HG03025 (cell line): Measurements from ENCODE around the gene SCAF1.
"Not testable (repeated sequence)": the region's sequence is repeated elsewhere in the genome, so short reads cannot be mapped to it uniquely, and the experiment has no call there.

Source experiments
- ATAC-seq: cut with Tn5 transposase; IDR thresholded peaks from one replicate; pipeline ENCODE4 v1.9.1; 2021; ENCODE audit warnings: mild to moderate bottlenecking, moderate library complexity; ENCODE audit not compliant: unreplicated experiment, low FRiP score

Gene SCAF1

DNA sequence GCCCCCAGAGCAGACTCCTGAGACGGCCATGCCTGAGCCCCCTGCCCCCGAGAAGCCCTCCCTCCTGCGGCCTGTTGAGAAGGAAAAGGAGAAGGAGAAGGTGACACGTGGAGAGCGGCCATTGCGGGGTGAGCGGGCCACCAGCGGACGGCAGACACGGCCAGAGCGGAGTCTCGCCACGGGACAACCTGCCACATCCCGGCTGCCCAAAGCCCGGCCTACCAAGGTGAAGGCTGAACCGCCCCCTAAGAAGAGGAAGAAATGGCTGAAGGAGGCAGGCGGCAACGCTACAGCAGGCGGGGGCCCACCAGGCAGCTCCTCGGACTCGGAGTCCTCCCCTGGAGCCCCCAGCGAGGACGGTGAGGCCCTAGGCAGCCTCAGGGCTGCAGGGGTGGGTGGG, 26.1 kb upstream of the SCAF1 start:
- ATAC-seq = no peak

DNA sequence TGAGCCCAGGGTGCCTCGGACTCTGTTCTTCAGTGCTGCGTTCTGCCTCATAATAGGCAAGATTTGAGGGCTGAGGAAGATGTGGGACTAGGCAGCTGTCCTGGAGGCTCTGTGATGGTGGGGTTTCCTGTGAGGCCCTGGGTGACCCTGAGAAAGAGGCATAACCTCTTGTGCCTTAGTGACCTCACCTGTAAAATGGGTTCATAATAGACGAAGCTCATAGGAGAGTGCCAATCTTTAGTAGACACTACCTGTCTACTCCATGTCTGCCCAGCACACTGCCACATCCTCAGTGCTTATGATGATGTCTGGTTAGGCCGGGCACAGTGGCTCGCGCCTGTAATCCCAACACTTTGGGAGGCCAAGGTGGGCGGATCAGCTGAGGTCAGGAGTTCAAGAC, 25.5 kb upstream of the SCAF1 start:
- ATAC-seq = no peak

DNA sequence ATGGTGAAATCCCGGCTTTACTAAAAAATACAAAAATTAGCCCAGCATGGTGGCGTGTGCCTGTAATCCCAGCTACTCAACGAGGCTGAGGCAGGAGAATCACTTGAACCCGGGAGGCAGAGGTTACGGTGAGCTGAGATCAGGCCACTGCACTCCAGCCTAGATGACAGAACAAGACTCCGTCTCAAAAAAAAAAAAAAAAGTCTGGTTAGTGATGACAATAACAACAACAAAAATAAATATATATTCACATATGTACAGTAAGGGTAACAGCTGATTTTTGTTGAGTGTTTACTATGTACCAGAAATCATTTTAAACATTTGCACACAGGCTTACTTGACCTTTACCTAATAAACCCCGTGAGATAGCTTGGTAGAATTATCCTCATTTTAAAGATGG, 25.1 kb upstream of the SCAF1 start:
- no peak for ATAC-seq

DNA sequence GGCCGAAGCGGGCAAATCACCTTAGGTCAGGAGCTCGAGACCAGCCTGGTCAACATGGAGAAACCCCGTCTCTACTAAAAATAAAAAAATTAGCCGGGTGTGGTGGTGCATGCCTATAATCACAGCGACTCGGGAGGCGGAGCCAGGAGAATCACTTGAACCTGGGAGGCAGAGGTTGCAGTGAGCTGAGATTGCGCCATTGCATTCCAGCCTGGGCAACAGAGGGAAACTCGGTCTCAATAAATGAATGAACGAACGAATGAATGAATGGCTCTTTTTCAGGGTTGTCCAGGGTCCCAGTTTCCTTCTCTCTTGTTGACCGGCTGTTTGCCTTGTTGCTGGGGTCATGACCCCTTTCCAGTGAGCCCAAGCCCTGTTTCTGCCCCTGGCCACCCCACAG, 24.1 kb upstream of the SCAF1 start:
- not testable (repeated sequence) for ATAC-seq

DNA sequence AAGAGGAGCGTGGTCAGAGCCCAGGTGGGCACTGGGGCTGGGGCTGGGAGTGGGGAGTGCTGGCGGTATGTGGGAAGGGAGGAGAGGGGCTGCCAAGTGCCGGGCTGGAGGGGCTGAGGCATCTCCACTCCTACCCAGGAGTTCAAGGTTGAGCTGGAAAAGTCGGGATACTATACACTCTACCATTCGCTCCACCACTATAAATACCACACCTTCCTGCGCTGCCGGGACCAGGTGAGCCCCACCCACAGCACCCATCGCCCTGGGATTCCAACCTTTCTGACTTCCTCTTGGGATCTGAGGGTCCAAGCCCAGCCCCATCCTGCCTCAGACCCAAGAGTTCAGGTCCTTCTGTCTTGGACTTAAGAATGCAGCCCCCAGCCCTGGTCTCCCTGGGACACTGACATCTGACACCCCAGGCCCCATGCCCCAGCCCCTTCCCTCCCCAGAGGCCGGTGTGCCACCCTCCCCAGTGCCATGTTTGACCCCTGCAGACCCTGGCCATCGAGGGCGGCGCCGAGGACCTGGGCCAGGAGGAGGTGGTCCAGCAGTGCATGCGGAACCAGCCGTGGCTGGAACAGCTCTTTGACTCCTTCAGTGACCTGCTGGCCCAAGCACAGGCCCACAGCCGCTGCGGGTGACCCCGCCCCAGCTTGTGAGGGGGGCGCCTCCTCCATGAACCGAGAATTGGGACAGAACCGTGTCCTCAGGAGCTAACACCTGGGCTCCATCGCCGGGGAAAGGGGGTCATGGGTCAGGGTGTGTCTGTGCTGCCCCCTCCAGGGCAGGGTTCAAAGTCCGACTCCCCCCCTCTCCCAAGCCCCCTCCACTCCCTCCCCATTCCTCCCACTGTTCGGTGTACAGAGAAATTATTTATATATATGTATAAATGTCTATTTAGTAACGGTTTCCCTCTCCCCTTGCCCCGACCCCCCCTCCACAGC, 16.8 kb upstream of the SCAF1 start:
- no peak for ATAC-seq

DNA sequence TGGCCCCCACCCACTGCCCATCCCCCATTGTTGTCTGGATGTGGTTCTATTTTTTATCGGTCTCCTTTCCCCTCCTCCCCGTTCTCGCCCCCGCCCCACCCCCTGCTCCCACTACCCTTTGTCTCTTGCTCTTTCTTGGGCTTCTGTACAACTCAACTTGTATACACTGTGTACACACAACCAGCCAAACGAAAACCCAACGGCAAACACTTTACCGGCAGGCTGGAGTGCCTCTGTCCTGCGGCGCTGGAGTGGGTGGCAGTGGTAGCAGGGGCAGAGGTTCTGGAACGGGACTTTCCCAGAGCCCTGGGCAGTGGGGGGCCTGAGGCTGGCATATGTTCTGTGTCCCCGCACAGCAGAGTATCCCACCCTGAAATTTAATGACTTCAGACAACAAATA, 15.8 kb upstream of the SCAF1 start:
- no peak for ATAC-seq

DNA sequence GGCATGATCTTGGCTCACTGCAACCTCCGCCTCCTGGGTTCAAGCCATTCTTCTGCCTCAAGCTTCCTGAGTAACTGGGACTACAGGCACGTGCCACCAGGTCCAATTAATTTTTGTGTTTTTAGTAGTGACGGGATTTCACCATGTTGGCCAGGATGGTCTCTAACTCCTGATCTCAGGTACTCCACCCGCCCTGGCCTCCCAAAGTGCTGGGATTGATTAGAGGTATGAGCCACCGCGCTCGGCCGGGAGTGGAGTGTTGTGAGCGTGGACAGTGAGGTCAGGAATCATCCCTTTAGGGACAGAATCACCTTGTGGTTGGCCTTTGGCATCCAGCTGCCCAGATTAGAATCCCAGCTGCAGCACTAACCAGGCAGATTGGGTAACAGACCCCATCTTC, 12.3 kb upstream of the SCAF1 start:
- no peak for ATAC-seq

DNA sequence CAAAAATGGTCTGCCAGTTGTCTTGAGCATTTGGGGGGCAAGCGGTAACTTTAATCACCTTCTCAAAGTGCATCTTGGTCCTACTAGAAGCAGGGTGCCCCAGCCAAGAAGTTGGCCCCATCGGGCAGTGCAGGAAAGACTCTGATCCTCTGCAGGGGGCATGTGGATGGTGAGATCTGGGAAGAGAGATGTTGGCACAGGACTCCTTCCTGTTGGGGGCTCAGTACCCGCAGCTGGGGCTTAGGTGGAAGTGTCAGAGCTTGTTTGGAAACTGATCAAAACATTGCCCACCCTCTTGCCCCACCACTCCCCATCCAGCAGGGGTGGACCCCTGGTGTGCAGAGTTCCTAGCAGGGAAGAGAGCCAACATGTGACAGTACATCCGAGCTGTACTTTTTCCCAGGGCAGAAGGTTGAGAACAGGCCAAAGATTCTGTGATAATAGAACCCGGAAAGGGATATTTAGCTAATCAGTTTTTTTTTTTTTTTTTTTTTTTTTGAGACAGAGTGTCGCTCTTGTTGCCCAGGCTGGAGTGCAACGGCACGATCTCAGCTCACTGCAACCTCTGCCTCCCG, 10.9 kb upstream of the SCAF1 start:
- ATAC-seq = no peak

DNA sequence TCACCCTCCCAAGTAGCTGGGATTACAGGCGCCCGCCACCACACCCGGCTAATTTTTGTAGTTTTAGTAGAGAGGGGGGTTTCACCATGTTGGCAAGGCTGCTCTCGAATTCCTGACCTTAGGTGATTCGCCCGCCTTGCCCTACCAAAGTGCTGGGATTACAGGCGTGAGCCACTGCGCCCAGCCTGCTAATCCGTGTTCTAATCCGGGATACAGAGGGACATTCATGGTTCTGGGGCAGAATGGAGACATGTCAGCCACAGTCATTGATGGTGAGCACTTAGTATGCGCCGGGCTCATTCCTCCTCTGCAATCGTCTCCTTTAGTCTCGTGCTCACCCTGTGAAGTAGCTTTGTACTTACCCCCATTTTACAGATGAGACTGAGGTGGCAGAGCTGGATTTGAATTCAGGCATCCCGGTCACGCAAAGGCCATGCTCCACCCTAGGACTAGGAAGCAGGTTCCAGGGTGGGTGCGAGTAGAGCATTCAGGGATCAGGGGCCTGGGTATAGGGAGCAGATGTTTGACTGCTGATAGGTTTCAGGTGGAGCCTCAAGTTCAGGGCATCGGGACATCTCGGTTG, 10.3 kb upstream of the SCAF1 start:
- ATAC-seq = no peak

DNA sequence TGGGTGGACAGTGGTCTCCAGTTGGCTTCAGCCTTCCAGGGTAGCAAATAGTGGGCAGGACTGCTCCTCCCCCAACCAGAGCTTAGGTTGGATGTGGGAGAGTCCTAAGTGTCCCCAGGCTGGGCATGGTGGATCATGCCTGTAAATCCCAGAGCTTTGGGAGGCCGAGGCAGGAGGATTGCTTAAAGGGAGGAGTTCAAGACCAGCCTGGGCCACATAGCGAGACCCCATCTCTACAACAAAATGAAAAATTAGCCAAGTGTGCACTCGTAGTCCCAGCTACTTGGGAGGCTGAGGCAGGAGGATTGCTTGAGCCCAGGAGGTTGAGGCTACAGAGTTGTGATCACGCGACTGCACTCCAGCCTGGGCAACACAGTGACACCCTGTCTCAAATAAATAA, 9.4 kb upstream of the SCAF1 start:
- no peak for ATAC-seq

DNA sequence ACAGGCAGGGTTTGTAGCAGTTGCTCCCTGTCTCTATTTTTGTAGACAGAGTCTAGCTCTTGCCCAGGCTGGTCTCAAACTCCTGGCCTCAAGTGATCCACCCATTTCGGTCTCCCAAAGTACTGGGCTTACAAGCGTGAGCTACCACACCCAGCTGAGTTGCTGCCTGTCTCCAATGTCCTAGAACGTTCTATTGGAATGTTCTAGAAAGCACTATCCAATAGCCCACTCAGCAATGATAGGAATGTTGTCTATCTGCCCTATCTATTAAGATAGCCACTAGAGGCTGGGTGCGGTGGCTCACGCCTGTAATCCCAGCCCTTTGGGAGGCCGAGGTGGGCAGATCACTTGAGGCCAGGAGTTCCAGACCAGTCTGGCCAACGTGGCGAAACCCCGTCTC, 8.7 kb upstream of the SCAF1 start:
- not testable (repeated sequence) for ATAC-seq

DNA sequence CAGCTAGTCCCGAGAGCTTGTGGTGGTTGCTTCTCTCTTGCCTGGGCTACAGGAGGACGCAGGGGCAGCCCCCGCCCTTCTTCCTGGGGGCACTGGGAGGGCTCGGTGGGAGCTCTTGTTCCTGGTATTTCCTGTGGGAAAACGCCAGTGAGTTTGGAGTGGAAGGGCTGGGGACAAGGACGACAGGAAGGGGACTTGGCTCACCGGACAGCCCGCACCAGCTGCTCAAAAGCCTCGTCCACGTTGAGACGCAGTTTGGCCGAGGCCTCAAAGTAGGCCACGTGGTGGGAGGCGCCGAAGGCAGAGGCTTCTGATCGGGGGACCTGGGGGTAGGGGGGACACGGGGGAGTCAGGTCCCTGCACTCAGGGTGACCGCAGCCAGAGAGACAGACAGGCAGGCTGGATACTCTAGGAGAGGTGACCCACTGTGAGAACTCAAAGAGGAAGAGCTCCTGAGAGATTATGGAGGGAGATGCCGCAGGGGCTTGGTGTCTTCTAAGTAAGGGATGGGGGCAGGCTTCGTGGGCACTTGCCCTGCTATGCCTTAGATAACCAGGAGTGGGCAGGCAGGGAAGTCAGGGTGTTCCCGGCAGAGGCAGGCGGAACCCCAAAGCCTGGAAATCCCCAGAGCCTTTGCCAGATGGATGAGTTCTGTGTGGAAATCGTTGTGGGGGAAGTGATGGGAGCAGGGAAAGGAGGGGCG, 6.3 kb upstream of the SCAF1 start:
- no peak for ATAC-seq

DNA sequence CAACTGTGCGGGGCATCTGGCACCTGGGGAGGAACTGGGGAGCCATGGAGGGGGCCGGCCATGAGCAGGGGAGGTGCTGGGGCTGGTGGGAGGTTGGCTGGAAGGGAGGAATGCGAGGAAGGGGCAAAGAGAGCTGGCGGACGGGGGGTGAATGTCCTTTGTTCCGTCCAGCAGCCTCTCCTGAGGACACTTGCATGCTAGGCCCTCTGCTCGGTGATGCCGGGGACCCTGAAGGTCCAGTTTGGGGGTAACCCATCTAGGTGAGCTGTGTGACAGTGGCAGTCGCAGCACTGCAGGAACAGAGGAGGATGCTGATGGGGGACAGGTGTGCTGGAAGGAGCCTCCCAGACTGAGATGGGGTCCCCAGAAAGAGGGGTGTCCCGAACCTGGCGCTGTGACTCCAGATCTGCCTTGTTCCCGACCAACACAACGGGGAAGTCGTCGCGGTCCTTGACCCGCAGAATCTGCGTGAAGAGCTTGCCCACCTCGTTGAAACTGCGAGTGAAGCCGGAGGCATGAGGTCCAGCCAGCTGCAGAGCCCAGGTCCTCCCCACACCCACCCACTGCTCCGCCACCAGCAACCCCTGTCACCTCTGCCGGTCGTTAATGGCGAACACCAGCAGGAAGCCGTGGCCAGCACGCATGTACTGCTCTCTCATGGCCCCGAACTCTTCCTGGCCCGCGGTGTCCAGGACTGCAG, 5.6 kb upstream of the SCAF1 start:
- ATAC-seq = no peak

DNA sequence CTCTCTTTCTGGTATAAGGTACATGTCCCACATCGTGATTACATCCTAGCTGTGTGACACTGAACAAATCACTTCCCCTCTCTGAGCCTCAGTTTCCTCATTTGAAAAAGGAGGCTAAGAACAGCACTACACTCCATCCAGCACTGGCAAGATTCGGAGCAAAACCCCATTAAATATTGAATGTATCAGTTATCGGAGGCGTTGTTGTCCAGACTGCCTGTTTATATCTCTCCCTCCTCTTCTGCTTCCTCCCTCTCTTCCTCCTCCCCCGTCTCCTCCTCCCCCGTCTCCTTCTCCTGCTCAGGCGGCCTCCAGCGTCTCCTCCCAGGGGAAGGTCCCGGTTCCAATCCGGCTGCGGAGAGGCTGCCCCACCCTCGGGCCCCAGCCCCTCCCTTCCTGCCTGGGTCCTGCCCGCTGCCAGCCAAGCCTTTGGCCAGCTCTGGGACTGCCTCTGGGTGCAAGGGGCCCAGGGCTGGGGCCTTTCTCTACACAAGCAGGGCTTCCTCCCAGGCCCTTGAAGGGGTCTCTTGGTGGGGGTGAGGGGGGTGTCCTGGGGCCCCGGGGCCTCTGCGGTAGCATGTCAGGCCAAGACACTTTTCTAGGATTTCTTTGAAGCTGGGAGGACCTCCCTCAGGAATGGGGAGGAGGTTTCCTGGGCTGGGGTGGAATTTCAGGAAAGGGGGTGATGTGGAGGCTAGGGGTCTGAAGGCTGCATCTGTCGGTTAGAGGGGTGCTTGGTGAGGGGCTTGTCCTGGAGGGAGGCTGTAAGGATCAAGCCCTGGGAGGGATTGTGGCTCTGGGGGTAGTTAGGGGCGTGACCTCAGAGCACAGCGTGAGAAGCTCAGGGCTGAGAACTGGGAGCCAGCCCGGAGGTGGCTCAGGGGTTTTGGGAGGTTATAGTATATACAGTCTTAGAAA, 3.9 kb upstream of the SCAF1 start:
- no peak for ATAC-seq

DNA sequence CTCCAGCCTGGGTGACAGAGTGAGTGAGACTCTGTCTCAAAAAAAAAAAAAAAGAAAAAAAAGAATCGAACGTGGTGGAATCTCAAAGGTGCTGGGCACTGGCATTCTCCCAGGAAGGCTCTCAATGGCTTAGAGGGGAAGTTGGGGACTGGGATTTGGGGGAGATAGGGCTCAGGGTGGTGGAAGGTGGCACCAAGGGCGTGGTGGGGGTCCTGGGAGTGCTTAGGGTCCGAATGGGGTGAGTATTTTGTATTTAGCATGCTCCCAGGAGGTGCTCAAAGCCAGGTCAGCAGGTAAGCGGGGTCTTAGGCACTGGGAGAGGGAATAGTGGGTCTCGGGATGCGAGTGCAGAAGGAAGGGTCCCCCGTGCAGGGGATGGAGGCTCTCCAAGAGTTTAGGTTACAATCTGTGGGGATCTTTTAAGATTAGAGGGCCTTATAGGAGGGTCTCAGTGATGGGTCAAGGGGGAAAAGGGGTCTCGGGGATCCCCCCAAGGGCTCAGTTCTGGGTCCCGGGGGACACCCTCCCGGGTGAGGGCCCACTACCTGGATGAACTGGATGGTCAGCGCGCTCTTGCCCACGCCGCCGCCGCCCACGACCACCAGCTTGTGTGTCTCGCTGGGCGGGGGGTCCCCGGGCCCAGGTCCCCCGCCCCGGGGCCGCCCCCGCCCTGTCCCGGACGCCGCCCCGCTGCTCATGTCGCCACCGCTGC, 2.5 kb upstream of the SCAF1 start:
- ATAC-seq = no peak

DNA sequence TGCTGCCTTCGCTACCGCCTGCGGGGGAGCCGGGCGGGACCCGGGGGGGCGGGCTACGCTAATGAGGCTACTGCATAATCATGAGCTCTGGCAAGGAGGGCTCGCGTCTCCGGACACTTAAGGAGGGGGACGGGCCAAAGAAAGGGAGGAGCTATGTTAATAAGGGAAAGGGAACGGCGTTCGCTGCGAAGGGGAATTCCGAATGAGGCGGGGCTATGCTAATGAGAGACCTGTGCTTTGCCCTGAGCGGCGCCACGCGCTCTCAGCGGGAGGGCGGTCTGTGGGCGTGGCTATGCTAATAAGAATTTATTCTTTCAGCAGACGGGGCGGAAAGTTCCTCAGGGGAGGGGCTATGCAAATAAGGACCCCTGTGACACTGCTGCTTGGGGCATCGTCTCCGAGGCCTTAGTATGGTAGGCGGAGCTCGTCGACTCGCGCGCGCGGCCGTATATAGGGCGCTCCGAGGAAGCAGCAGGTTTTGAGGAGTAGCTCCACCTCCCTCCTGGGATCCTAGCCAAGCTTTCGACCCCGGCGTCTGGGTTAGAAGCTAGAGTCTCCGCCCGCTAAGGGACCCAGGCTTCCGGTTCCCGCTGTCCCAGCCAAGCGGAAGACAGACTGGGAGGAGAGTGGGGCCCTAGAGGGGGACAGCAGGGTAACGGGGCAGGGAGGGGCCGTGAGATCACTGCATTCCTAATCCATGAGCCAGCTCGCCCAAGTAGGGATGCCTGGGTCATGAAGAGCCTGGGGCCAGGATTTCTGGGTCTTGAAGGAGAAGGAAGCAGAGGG, 1.7 kb upstream of the SCAF1 start, which contains the start of gene RRAS:
Gene RRAS, minus strand, starts transcription at position 31 of the 786 bp plus-strand sequence. CDS start 45 bp downstream, outside the sequence.
- peak; percentile 46 for ATAC-seq

DNA sequence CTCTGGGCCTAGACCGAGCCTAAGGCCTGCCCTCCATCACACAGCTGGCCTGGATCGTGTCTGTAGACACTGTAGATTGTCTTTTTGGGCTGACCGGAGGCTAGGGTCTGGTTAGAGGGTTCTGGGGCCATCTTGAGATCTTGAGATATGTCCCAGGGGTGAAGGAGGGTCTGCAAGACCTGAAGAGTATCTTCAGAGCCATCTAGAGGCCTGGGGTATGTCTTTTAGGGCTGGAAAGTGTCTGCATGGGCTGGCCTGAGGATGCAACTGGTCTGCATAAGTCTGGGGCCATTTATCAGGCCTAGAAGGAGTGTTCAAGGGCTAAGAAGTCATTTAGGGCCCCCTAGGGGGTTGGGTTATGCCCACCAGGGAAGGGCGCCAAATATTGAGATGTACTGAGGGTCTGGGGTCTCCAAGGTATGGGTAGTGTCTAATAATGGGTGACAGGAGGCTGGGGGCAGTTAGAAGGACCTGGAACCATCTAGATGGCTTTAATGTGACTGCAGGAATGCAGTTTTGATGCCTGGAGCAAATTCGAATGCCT, 555 bp downstream of the SCAF1 start:
- no peak for ATAC-seq

DNA sequence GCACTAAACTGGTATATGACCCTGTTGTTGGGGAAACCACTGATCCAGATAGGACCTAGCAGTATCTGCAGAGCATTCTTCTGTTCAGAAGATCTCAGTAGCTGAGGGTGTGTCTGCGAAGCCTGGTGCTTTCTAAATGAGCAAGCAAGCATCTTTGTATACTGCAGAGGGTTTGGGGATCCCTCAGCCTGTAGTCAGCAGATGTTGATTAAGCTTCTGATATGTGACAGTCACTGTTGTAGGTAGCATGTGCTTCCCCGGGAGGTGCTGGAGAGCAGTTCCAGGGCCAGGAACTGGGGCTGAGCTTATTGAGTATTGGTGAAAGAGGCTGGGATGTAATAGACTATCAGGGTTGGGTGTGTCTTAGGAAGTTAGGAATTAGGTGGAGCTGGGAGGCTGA, 1.5 kb downstream of the SCAF1 start:
- no peak for ATAC-seq
